IMR-90 (cell line): ENCODE data around the gene PEX7. TPM values are rescaled to one million over a fixed set of nuclear protein-coding genes. Genes with fewer than 3 reads are reported as not detected.

Experiments
- ATAC-seq: fragments of 200-7000 bp; cut with Tn5 transposase; 2 replicates; pipeline ENCODE4 v1.9.1; 2020; ENCODE audit warnings: low read depth, mild to moderate bottlenecking, moderate library complexity
- BruUV-seq: library from RNA; stranded (reverse); fragments of 400-500 nt; replicated peaks from 2 replicates; lab custom pipeline; 2021; lab: Mats Ljungman, UMichigan
- CTCF ChIA-PET: fragments of 300-600 bp; formaldehyde crosslinking; extraction: SDS; loops from one replicate; lab custom pipeline; 2021; ENCODE audit warnings: antibody characterized with exemption; lab: Yijun Ruan, JAX
- POLR2A ChIA-PET: fragments of 300-600 bp; sonication (Branson Sonifier 250); formaldehyde crosslinking; loops from one replicate; lab custom pipeline; 2022; ENCODE audit warnings: antibody characterized with exemption; ENCODE audit not compliant: unreplicated experiment; lab: Charles Lee
- DNase-seq: peaks from one replicate; pipeline ENCODE4 v3.0.0; 2013
- H2AFZ ChIP-seq: replicated peaks from 2 replicates; pipeline ENCODE3; 2013; ENCODE audit warnings: low read length, mild to moderate bottlenecking; ENCODE audit not compliant: poor library complexity
- H2AK5ac ChIP-seq: 2 replicates; pipeline ENCODE4 v1.6.1; 2013; ENCODE audit warnings: low read depth, low read length, inconsistent platforms
- H2AK9ac ChIP-seq: replicated peaks from 2 replicates; pipeline ENCODE3; 2013; ENCODE audit warnings: mild to moderate bottlenecking, low read depth, low read length, moderate library complexity; ENCODE audit not compliant: poor library complexity
- H2BK120ac ChIP-seq: 2 replicates; pipeline ENCODE4 v1.6.1; 2013; ENCODE audit warnings: low read depth, low read length, inconsistent platforms
- H2BK15ac ChIP-seq: 3 replicates; pipeline ENCODE4 v1.6.1; 2013; ENCODE audit warnings: low read depth, low read length, inconsistent platforms
- H2BK20ac ChIP-seq: 2 replicates; pipeline ENCODE4 v1.6.1; 2013; ENCODE audit warnings: low read depth, mild to moderate bottlenecking, inconsistent platforms, low read length, moderate library complexity
- H2BK5ac ChIP-seq: 2 replicates; pipeline ENCODE4 v1.6.1; 2013; ENCODE audit warnings: mild to moderate bottlenecking, low read depth, low read length, inconsistent platforms; ENCODE audit not compliant: poor library complexity, severe bottlenecking
- H3K14ac ChIP-seq: replicated peaks from 2 replicates; pipeline ENCODE4 v1.6.1; 2013; ENCODE audit warnings: low read depth, low read length, inconsistent platforms
- H3K18ac ChIP-seq: 2 replicates; pipeline ENCODE4 v1.6.1; 2013; ENCODE audit warnings: low read depth, low read length, control low read depth
- H3K23ac ChIP-seq: 2 replicates; pipeline ENCODE4 v1.6.1; 2013; ENCODE audit warnings: low read depth, low read length, inconsistent platforms
- H3K27ac ChIP-seq: 2 replicates; pipeline ENCODE4 v1.5.1; 2013; ENCODE audit warnings: mild to moderate bottlenecking, control low read depth, low read length; ENCODE audit not compliant: insufficient read depth
- H3K27me3 ChIP-seq: 2 replicates; pipeline ENCODE4 v1.6.1; 2013; ENCODE audit warnings: low read length; ENCODE audit not compliant: control insufficient read depth, insufficient read depth
- H3K36me3 ChIP-seq: 2 replicates; pipeline ENCODE4 v1.6.1; 2013; ENCODE audit warnings: low read length, mixed read lengths; ENCODE audit not compliant: control insufficient read depth, insufficient read depth
- H3K4ac ChIP-seq: 2 replicates; pipeline ENCODE4 v1.6.1; 2013; ENCODE audit warnings: low read depth, low read length, inconsistent platforms
- H3K4me1 ChIP-seq: 2 replicates; pipeline ENCODE4 v1.6.1; 2013; ENCODE audit warnings: low read length, mixed read lengths; ENCODE audit not compliant: control insufficient read depth, insufficient read depth
- H3K4me2 ChIP-seq: 2 replicates; pipeline ENCODE4 v1.6.1; 2013; ENCODE audit warnings: low read depth, mild to moderate bottlenecking, control low read depth, low read length, moderate library complexity
- H3K4me3 ChIP-seq: 2 replicates; pipeline ENCODE4 v1.5.1; 2013; ENCODE audit warnings: low read depth, mild to moderate bottlenecking, control low read depth, low read length, moderate library complexity; ENCODE audit not compliant: insufficient read depth
- H3K56ac ChIP-seq: 2 replicates; pipeline ENCODE4 v1.6.1; 2013; ENCODE audit warnings: low read length, inconsistent platforms; ENCODE audit not compliant: insufficient read depth; ENCODE audit errors: extremely low read depth
- H3K79me1 ChIP-seq, 2 experiments: 2 replicates each; pipeline ENCODE4 v1.6.1; 2013; ENCODE audit warnings: low read length in 2 of 2, inconsistent platforms in 1 of 2, low read depth in 1 of 2
- H3K9ac ChIP-seq: 2 replicates; pipeline ENCODE4 v1.6.1; 2013; ENCODE audit warnings: low read depth, low read length, control low read depth
- H3K9me1 ChIP-seq: 2 replicates; pipeline ENCODE4 v1.6.1; 2013; ENCODE audit warnings: low read length, inconsistent platforms; ENCODE audit not compliant: insufficient read depth
- H3K9me3 ChIP-seq: 2 replicates; pipeline ENCODE4 v1.6.1; 2013; ENCODE audit warnings: low read length; ENCODE audit not compliant: control insufficient read depth, insufficient read depth
- H4K20me1 ChIP-seq: 2 replicates; pipeline ENCODE4 v1.6.1; 2013; ENCODE audit warnings: low read length, inconsistent platforms; ENCODE audit not compliant: insufficient read depth
- H4K5ac ChIP-seq: 2 replicates; pipeline ENCODE4 v1.6.1; 2013; ENCODE audit warnings: mild to moderate bottlenecking, low read depth, low read length, control low read depth
- H4K8ac ChIP-seq, 2 experiments: 2 replicates each; pipeline ENCODE4 v1.6.1; 2013; ENCODE audit warnings: low read depth in 2 of 2, low read length in 2 of 2, control low read depth in 1 of 2, inconsistent platforms in 1 of 2
- H4K91ac ChIP-seq: 2 replicates; pipeline ENCODE4 v1.6.1; 2013; ENCODE audit warnings: low read depth, low read length, inconsistent platforms; ENCODE audit not compliant: insufficient read depth
- ELK1 ChIP-seq: fragments of 150-350 bp; IDR thresholded peaks from 2 replicates; pipeline ENCODE4 v1.6.1; 2016; ENCODE audit warnings: low read depth, mild to moderate bottlenecking, low read length, moderate library complexity, borderline replicate concordance
- MXI1 ChIP-seq: IDR thresholded peaks from 2 replicates; pipeline ENCODE4 v1.6.1; 2012; ENCODE audit warnings: low read depth, mild to moderate bottlenecking, low read length, moderate library complexity, borderline replicate concordance
- NFE2L2 ChIP-seq: fragments of 150-350 bp; IDR thresholded peaks from 2 replicates; pipeline ENCODE4 v1.6.1; 2016; ENCODE audit warnings: low read depth, mild to moderate bottlenecking, low read length
- POLR2A ChIP-seq: IDR thresholded peaks from 2 replicates; pipeline ENCODE4 v1.6.1; 2012; ENCODE audit warnings: mild to moderate bottlenecking, low read depth, low read length
- RAD21 ChIP-seq: IDR thresholded peaks from 2 replicates; pipeline ENCODE4 v1.6.1; 2012; ENCODE audit warnings: low read length, improper control_type of control experiment
- RCOR1 ChIP-seq: IDR thresholded peaks from 2 replicates; pipeline ENCODE4 v1.6.1; 2012; ENCODE audit warnings: mild to moderate bottlenecking, low read length, improper control_type of control experiment; ENCODE audit not compliant: insufficient replicate concordance
- SMC3 ChIP-seq: fragments of 150-350 bp; IDR thresholded peaks from 2 replicates; pipeline ENCODE4 v1.6.1; 2016; ENCODE audit warnings: low read depth, mild to moderate bottlenecking, antibody characterized with exemption, low read length, moderate library complexity
- WGBS, 2 experiments: methylation state at CpG; one replicate each; pipeline versions ENCODE4 v1.1.5 to v1.1.7; 2013; ENCODE audit warnings: missing lambda C conversion rate in 2 of 2; ENCODE audit not compliant: insufficient read length in 1 of 2; ENCODE audit errors: extremely low coverage in 2 of 2; 5-methylcytosine and 5-hydroxymethylcytosine counted together
- dilution Hi-C: fragments of 300-500 bp; cut with HindIII; formaldehyde crosslinking; loops from one replicate; pipeline ENCODE4 v1.14.3; 2018; ENCODE audit warnings: low sequenced_read_pairs; ENCODE audit not compliant: unreplicated experiment
- in situ Hi-C: fragments of 300-500 bp; cut with MboI; formaldehyde crosslinking; loops from 3 replicates; pipeline ENCODE4 v1.14.3; 2019; ENCODE audit warnings: low sequenced_read_pairs, inconsistent platforms, mixed read lengths
- intact Hi-C: fragments of 100-400 bp; cut with micrococcal nuclease; formaldehyde crosslinking; loops from 2 replicates; pipeline ENCODE4 v1.10.0; 2022
- polyA plus RNA-seq, 3 experiments: library from polyadenylated mRNA; depleted of rRNA; stranded (reverse); fragments of >200 nt; gene quantifications; 2 replicates each; pipeline ENCODE4 v1.2.3, GENCODE V29; 2012; ENCODE audit warnings: low replicate concordance in 1 of 3
- total RNA-seq: library from RNA; depleted of rRNA; stranded (reverse); fragments of >200 nt; gene quantifications from 2 replicates; pipeline ENCODE4 v1.2.3, GENCODE V29; 2012

PEX7 gene
- total and polyA plus RNA-seq, 2 of the 4 experiments (the other 2 are of a cell fraction) = 5.4 to 7.0 TPM

- Histone ChIP-seq H2BK5ac (no peak overlapping the region), H4K8ac (no peak overlapping the region), H3K14ac (no peak overlapping the region), H4K20me1 (no peaks in the 10 kb centered on the region), H2AK5ac (no peak overlapping the region), H4K5ac (no peak overlapping the region), H3K36me3 (no peaks in the 10 kb centered on the region), H2BK20ac (no peak overlapping the region), H2BK15ac (no peak overlapping the region), H3K9ac (no peak overlapping the region), H3K23ac (no peak overlapping the region), H3K79me1 (no peaks in the 10 kb centered on the region), H3K9me1 (peaks cover 1% of the 10 kb centered on the region; the same call in 1 of the 2 replicates), H3K4ac (no peak overlapping the region), H3K4me1 (peaks cover 2% of the 10 kb centered on the region; the same call in 1 of the 2 replicates), H2BK120ac (no peak overlapping the region), H3K9me3 (no peaks in the 10 kb centered on the region), H4K91ac (no peak overlapping the region), H3K27me3 (peaks cover 5% of the 10 kb centered on the region), H3K4me2 (no peak overlapping the region), H3K27ac (no peak overlapping the region), H3K56ac (no peak overlapping the region), H3K4me3 (no peak overlapping the region), H3K18ac (no peak overlapping the region), H2AK9ac (no peak overlapping the region), H2AFZ (no peak overlapping the region)
- WGBS, 2 experiments = 78% methylated on average over 3 of the region's 5 CpGs; no CpG with 5 or more reads in 1 of the 2 experiments
- in situ Hi-C loops (no loop called here), intact Hi-C loops (no loop called here), dilution Hi-C loops (no loop called here)
- ChIA-PET CTCF (no interaction called here), POLR2A (no interaction called here)
- ATAC-seq = no peak
- no peak for DNase-seq
- no TSS peak for BruUV-seq
- TF ChIP-seq RAD21 = no peak
- no peak for TF ChIP-seq SMC3
- no peak for TF ChIP-seq POLR2A
- no peak for TF ChIP-seq ELK1
- TF ChIP-seq RCOR1 = no peak
- TF ChIP-seq MXI1 = no peak
- TF ChIP-seq NFE2L2 = no peak
Measured at GRCh38 chr6:136958168-136958567, 135.8 kb downstream of the PEX7 start.
